ENCODE measurements around the gene STK32B.

STK32B gene

DNA sequence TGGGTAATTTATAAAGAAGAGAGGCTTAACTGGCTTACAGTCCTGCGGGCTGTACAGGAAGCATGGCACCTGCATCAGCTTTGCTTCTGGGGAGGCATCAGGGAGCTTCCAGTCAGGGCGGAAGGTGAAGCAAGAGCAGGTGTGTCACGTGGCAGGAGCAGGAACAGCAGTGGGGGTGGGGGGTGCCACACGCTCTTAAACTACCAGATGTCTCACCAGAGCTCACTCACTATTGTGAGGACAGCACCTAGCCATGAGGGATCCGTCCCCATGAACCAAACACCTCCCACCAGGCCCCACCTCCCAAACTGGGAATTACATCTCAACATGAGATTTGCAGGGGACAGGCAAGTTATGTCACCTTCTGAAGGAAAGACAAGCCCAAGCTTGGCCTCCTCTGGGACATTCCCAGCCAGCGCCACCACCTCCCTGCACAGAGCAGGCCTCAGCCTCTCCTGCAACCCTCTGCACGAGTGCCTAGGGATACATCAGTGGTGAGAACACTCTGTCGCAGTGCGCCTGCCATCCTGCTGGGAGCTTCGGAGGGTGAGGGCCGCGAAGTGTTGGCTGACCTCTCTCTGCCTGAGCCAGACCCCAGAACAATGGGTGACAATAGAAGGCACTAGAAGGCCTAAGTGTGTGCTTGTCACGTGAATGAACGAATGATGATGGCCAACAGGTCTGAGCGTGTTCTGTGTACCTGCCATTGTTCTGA, 412.8 kb downstream of the STK32B start:
- TF ChIP-seq GATA3 (IDR thresholded peaks at IDR 0.05; ENCODE audit: low read depth, low read length): no peak
- no peak for TF ChIP-seq GATA2 (IDR thresholded peaks at IDR 0.05; ENCODE audit: low read depth, low read length)

DNA sequence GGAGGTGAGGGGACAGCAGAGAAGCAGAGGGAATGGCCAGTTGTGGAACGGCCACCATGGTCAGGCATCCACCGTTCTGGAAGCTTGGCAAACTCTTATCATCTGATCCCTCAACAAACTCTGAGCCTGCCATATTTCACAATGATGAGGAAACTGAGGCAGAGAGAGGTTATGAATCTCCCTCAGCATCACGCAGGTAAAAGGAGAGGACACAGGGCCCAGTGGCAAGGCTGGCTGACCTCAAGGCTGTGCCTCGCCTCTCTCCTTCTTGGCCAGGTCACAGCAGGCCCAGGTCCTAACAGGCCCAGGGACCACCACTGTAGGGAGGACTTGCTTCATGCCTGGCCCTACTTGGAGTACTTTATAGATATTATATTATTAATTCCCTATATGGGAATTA, 414.2 kb downstream of the STK32B start:
- TF ChIP-seq GATA2 (IDR thresholded peaks at IDR 0.05; ENCODE audit: low read depth, low read length): no peak
- TF ChIP-seq GATA3 (IDR thresholded peaks at IDR 0.05; ENCODE audit: low read depth, low read length): no peak

DNA sequence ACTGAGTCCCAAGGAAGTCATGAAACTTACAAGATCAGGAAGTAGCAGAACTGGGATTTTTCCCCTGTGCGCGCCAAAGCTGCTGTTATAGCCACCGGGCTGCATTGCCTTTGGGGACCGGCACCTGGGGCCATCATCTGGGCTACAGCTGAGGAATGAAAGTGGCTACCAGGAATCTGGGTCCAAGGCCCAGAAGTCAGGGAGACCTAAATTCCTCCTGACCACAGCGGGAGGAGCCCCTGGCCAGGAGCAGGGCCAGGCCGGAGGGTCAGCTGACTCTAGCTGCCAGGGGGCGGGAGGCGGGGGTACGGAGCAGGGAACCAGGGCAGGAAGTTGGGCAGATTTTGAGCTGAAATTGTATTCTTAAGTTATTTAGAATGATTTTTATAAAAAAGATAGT, 414.7 kb downstream of the STK32B start:
- no peak for TF ChIP-seq GATA3 (IDR thresholded peaks at IDR 0.05; ENCODE audit: low read depth, low read length)
- no peak for TF ChIP-seq GATA2 (IDR thresholded peaks at IDR 0.05; ENCODE audit: low read depth, low read length)

DNA sequence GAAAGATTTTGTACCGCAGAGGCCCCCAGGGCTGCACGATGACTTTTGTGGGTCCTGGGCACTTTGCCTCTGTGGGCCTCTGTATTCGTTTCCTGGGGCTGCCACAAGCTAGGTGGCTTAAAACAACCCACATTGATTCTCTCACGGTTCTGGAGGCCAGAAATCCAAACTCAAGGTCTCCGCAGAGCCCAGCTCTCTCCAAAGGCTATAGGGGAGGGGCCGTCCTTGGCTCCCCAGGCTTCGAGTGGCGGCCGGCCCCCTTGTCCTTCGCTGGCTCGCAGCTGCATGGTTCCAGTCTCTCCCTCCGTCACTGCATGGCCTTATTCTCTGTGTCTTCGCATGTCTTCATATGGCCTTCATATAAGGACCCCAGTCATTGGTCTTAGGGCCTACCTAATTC, 415.8 kb downstream of the STK32B start:
- TF ChIP-seq GATA2 (IDR thresholded peaks at IDR 0.05; ENCODE audit: low read depth, low read length): no peak
- no peak for TF ChIP-seq GATA3 (IDR thresholded peaks at IDR 0.05; ENCODE audit: low read depth, low read length)

DNA sequence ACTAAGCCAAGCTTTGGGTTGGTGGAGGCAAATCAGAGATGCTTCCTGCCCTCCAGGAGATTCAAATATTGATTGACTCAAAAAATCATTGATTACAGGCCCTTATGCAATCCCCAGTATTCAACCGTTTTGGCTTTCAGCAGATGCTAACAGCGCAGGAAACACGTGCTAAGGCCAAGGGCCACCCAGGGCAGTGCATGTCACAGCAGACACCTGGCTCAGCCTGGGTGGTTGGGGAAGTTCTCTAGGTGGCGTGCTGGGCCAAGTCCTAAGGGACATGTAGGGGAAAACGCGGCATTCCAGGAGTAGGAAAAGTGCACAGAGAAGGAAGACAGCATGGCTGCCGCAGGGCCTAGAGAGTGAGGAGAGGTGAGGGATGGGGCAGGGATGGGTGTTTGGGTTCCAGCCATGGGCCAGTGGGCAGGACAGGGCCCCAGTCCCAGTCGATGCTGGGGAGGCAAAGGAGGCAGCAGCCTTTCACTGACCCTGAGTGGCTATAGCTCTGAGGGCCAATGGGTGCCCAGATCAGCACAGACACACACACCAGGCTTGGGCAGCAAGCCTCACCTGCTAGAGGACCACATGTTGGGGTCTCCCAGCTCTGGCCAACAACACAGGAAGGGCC, 418.0 kb downstream of the STK32B start:
- TF ChIP-seq GATA3 (IDR thresholded peaks at IDR 0.05; ENCODE audit: low read depth, low read length): no peak
- TF ChIP-seq GATA2 (IDR thresholded peaks at IDR 0.05; ENCODE audit: low read depth, low read length): no peak

DNA sequence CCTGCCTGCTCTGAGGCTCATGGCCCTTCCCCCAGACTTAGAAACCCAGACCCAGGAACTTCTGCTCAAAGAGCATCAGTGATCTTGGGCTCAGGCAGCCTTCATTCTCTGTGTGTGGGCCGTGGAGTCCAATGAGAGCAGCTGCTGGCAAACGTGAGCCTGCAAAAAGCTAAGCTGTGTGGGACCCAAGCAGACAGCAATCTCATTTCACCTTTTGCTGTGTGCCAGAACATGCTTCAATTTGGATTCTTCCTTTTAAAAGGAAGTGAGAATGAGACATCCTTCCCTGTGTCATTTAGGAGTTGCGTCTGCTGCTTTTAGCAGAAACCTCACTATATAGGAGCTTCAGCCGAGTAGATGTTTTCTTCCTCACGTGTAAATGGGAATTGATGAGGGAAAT, 418.6 kb downstream of the STK32B start:
- no peak for TF ChIP-seq GATA2 (IDR thresholded peaks at IDR 0.05; ENCODE audit: low read depth, low read length)
- TF ChIP-seq GATA3 (IDR thresholded peaks at IDR 0.05; ENCODE audit: low read depth, low read length): no peak

DNA sequence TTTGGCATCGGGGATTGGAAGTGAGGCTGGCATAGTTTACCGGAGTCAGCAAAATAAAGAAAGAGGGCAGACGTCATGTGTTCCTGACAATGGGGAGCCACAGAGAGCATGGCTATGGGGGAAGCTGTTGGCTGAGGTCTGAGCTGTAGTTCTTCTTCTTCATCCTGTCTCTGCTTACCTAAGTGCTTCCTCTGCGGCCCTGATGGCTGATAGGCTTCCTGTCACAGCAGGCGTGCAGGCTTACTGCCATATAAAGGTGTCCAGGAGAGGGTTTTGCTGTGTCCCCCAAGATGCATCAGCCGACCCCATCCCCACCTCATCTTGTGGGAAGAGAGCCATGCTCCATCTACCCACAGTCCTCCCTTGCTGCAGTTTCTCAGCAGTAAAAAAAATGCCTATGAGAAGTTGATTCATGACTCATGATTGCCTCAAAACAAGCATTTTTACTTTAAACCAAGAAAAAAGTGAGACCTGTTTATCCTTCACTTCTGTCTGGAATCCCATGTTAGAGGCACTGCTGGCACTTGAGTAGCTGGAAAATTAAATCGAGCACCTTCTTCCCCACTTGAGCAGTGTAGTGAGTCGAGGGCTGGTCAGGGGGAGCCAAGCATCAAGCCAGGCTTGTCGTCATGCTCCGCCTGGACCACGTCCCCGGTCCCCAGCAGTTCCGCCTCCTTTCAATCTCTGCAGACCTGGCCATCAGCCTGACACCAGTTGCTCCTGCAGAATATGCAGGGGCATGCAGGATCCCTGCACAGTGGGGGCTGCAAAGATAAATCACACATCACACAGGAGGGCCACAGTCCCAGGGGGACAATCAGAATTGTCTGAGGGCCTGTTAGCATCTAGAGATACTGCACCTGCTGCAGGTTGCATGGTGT, 419.3 kb downstream of the STK32B start:
- no peak for TF ChIP-seq GATA2 (IDR thresholded peaks at IDR 0.05; ENCODE audit: low read depth, low read length)
- no peak for TF ChIP-seq GATA3 (IDR thresholded peaks at IDR 0.05; ENCODE audit: low read depth, low read length)

DNA sequence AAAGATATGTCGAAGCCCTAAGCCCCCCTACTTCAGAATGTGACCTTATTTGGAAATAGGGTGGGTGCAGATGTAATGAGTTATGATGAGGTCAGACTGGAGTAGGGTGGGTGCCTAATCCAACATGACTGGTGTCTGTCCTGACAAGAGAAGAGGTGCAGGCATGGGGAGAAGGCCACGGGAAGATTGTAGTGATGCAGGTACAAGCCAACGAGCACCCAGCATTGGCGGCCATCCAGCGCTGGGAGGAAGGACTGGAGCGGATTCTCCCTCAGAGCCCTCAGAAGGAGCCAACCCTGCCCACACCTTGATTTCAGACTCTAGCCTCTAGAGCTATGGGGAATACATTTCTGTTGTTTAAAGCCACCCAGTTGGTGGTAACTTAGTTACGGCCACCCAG, 419.9 kb downstream of the STK32B start:
- TF ChIP-seq GATA2 (IDR thresholded peaks at IDR 0.05; ENCODE audit: low read depth, low read length) (no peak), GATA3 (IDR thresholded peaks at IDR 0.05; ENCODE audit: low read depth, low read length) (no peak)

DNA sequence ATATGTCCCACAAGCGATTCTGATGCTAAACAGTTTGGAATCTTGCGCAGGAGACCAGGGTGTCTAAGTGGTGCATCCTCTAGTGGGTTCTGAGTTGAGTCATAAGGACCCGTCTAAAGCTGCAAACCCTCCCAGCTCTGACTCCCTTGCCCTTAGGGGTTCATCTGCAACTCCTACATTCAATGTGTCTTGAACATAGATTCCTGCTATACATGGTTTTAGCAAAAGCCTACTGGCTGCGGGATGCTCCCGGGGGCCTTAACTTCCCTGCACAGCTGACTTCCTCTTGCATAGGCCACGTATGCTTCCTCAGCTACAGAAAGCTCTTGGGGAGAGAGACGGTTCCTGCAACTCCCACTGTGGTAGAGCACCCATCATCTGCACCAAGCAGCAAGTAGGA, 420.4 kb downstream of the STK32B start:
- no peak for TF ChIP-seq GATA3 (IDR thresholded peaks at IDR 0.05; ENCODE audit: low read depth, low read length)
- TF ChIP-seq GATA2 (IDR thresholded peaks at IDR 0.05; ENCODE audit: low read depth, low read length): no peak

DNA sequence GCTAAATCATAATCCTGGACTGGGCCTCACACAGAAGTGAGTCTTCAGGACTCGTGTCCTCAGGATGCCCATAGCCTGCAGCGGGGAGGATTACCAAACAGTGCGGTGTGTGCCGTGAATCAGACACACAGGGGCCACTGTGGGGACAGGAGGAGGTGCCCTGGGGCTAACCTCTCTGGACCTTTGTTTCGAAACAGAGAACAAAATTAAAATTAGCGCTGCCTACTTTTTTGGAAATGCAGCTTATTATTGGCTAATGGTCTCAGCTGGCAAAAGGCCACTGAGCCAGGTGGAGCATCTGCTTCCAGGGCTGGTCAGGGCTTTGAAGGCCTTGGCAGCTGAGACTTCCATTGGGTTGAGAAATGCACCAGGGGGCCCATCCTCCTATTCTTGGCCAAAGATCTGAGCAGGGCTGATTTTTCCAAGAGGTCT, 420.9 kb downstream of the STK32B start:
- TF ChIP-seq GATA3 (IDR thresholded peaks at IDR 0.05; ENCODE audit: low read depth, low read length): no peak

DNA sequence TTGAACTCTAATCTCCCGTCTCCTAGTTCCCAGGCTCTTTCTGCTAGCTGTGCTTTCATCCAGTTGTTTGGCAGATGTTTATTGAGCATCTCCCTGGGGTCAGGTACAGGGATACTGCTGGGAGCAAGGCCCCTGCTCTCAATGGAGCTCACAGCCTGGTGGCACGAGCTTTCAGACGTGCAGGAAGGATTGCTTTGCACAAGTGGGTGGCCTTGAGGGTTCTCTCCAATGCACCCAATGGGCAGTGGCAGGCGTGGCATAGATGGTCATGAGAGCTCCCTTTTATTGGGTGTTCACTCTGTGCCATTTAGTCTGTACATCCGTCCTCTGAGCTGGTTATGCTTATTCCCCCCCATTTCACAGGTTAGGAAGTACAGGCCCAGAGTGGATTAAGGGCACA, 421.8 kb downstream of the STK32B start:
- TF ChIP-seq GATA3 (IDR thresholded peaks at IDR 0.05; ENCODE audit: low read depth, low read length) (no peak), GATA2 (IDR thresholded peaks at IDR 0.05; ENCODE audit: low read depth, low read length) (no peak)

DNA sequence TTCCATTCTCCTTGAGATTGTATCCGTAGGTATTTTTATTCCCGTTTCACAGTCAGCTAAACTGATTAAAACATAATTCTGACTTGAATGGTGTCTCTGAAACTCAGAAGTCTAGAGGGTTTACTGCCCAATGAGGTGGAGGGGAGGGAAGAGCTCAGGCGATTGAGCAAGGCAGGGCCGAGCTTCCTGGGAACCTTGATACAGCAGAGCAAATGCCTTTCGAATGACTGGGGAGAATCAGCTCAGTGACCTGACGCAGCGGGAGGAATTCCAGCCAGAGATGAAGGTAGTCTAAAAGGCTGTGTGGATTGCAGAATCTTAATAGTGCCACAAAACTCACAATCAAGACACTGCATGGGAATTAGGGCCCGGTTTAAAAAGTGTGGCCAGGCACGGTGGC, 423.5 kb downstream of the STK32B start:
- TF ChIP-seq GATA3 (IDR thresholded peaks at IDR 0.05; ENCODE audit: low read depth, low read length) (no peak), GATA2 (IDR thresholded peaks at IDR 0.05; ENCODE audit: low read depth, low read length) (no peak)

DNA sequence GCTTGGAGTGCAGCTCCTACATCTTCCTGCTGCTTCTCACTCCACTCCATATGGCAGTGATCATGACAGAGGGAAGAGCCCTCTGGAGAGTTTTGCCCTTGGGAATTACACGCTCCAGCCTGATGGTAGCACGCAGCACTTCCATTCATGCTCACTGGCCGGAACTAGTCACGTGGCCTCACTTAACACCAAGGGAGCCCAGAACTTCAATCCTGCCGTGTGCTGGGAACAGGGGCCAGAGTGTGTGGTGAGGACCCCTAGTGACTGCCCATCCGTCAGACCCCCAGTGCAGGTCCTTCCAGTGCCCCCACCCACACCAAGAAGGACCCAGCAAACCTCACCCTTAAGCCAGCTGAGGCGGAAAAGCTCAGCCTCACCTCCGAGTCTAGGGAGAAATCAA, 426.3 kb downstream of the STK32B start:
- no peak for TF ChIP-seq GATA3 (IDR thresholded peaks at IDR 0.05; ENCODE audit: low read depth, low read length)
- no peak for TF ChIP-seq GATA2 (IDR thresholded peaks at IDR 0.05; ENCODE audit: low read depth, low read length)

DNA sequence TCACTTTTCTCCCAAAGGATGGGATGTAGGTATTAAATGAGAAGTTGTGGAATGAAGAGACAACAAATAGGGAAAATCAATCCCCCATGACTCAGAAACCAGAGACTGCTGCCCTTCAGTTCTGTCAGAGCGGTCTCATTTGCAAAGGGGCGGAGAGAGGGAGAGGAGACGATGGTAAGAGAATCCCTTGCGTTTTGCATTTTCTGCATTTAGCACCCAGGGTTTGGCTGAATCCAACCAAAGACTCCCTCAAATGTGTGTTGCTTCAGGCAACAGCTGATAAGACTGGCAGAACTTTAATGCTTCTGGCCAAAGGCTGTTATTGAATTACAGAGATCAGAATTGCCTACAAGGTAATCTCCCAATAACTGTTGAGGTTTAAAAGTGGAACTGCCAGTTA, 426.9 kb downstream of the STK32B start:
- TF ChIP-seq GATA2 (IDR thresholded peaks at IDR 0.05; ENCODE audit: low read depth, low read length) (no peak), GATA3 (IDR thresholded peaks at IDR 0.05; ENCODE audit: low read depth, low read length) (no peak)

DNA sequence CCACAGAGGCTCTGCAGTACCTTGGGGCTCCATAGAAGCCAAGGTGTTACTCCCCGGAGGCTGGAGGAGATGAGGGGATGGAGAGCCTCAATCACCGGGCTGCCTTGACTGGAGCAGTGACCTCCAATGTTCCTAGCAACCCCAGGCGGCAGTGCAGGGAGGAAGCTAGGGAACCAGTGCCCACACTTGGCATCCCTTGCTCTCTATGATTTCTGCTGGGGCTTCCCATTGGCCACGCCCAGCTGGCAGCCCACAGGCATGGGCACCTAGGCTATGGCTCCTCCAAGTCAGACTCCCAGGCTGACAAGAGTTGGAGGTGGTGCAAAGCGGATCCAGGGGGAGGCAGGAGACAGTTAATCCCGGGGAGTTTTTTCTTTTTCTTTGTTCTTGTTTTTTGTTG, 427.4 kb downstream of the STK32B start:
- TF ChIP-seq GATA3 (IDR thresholded peaks at IDR 0.05; ENCODE audit: low read depth, low read length): no peak
- no peak for TF ChIP-seq GATA2 (IDR thresholded peaks at IDR 0.05; ENCODE audit: low read depth, low read length)

Measured in SH-SY5Y (cell line).